KMS-11 (cell line): ENCODE results near the gene VPS54.

Experiments used
- H2AFZ ChIP-seq: fragments of 200-600 bp; sonication (generic); 2 replicates; pipeline ENCODE4 v1.6.1; 2016; ENCODE audit warnings: antibody characterized with exemption, mixed run types, low read depth
- H3K27ac ChIP-seq: fragments of 200-600 bp; sonication (generic); 2 replicates; pipeline ENCODE4 v1.6.1; 2016; ENCODE audit warnings: mild to moderate bottlenecking, mixed run types
- H3K27me3 ChIP-seq: fragments of 200-600 bp; sonication (generic); 2 replicates; pipeline ENCODE4 v1.6.1; 2017; ENCODE audit warnings: mild to moderate bottlenecking, low read depth, mixed run types, moderate library complexity; ENCODE audit not compliant: insufficient read depth
- H3K36me3 ChIP-seq: fragments of 200-600 bp; sonication (generic); 2 replicates; pipeline ENCODE4 v1.6.1; 2017; ENCODE audit warnings: mild to moderate bottlenecking, mixed run types; ENCODE audit not compliant: insufficient read depth
- H3K4me1 ChIP-seq: fragments of 200-600 bp; sonication (generic); 2 replicates; pipeline ENCODE4 v1.6.1; 2016; ENCODE audit warnings: mild to moderate bottlenecking, low read depth, mixed run types; ENCODE audit not compliant: poor library complexity, severe bottlenecking
- H3K4me2 ChIP-seq: fragments of 200-600 bp; sonication (generic); 2 replicates; pipeline ENCODE4 v1.7.0; 2016; ENCODE audit warnings: mild to moderate bottlenecking, mixed run types
- H3K4me3 ChIP-seq: fragments of 200-600 bp; sonication (generic); IDR thresholded peaks from 2 replicates; pipeline ENCODE4 v1.6.1; 2017; ENCODE audit warnings: low read depth, low read length, mixed read lengths; ENCODE audit not compliant: insufficient read depth
- H3K79me2 ChIP-seq: fragments of 200-600 bp; sonication (generic); 2 replicates; pipeline ENCODE4 v1.6.1; 2016; ENCODE audit warnings: low read depth, mixed run types; ENCODE audit not compliant: insufficient read depth
- H3K9ac ChIP-seq: fragments of 200-600 bp; sonication (generic); 2 replicates; pipeline ENCODE4 v1.6.1; 2016; ENCODE audit warnings: mild to moderate bottlenecking, mixed run types
- H4K20me1 ChIP-seq: fragments of 200-600 bp; sonication (generic); 2 replicates; pipeline ENCODE4 v1.6.1; 2016; ENCODE audit warnings: mild to moderate bottlenecking, mixed run types; ENCODE audit not compliant: insufficient read depth
- TF ChIP-seq, protein P1 (sequence below): fragments of 200-600 bp; sonication (generic); conservative IDR thresholded peaks from 2 replicates; pipeline ENCODE4 v1.6.1; 2017; ENCODE audit warnings: low read depth, mild to moderate bottlenecking, antibody characterized with exemption, low read length, moderate library complexity, mixed read lengths

VPS54 gene

DNA sequence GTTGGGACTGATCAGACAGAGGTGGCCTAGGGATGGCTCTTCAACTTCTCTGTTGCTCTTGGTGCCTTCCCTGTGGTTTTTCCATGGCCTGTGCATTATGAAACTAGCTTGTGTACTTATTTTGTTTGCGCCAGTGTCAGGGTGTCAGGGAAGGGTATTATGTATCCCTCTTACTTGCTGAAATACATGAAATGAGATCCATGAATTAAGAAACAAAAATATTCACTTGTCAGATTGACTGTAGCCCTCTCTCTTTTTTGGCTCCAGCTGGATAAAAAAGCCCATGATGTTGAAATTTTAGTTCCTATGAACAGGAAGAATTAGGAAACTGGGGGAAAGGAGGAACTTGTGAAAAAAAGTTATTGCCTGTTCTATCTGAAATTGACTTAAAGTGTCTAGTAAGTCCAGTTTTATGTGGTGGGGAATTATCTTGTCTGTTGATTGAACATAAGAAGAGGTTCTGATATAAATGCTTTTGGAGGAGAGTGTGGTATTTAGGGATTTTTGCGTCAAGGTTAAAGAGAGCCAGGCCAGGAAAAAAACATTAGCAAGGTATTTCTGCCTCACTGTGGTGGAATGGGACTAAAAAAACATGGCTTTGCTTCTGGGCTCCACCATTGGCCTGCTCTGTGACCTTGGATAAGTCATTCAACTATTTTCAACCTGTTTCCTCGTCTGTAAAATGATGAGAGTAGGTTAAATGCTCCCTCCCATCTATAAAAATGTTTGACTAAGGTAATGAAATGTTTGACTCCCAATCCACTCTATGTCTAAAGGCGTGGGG lies 165.5 kb downstream of the VPS54 start:
- H2AFZ ChIP-seq = no peak overlapping the region
- TF ChIP-seq, protein P1, sequence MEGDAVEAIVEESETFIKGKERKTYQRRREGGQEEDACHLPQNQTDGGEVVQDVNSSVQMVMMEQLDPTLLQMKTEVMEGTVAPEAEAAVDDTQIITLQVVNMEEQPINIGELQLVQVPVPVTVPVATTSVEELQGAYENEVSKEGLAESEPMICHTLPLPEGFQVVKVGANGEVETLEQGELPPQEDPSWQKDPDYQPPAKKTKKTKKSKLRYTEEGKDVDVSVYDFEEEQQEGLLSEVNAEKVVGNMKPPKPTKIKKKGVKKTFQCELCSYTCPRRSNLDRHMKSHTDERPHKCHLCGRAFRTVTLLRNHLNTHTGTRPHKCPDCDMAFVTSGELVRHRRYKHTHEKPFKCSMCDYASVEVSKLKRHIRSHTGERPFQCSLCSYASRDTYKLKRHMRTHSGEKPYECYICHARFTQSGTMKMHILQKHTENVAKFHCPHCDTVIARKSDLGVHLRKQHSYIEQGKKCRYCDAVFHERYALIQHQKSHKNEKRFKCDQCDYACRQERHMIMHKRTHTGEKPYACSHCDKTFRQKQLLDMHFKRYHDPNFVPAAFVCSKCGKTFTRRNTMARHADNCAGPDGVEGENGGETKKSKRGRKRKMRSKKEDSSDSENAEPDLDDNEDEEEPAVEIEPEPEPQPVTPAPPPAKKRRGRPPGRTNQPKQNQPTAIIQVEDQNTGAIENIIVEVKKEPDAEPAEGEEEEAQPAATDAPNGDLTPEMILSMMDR = no peak
- no peaks in the 10 kb centered on the region; the same call in 1 of the 2 replicates for H3K36me3 ChIP-seq
- H3K4me3 ChIP-seq = no peak overlapping the region
- H3K79me2 ChIP-seq = peaks cover 59% of the 10 kb centered on the region; the same call in 1 of the 2 replicates
- no peaks in the 10 kb centered on the region for H3K27me3 ChIP-seq
- no peak overlapping the region for H3K9ac ChIP-seq
- H4K20me1 ChIP-seq = no peaks in the 10 kb centered on the region
- H3K4me1 ChIP-seq = peaks cover 8% of the 10 kb centered on the region
- H3K27ac ChIP-seq = no peak overlapping the region
- no peak overlapping the region for H3K4me2 ChIP-seq

DNA sequence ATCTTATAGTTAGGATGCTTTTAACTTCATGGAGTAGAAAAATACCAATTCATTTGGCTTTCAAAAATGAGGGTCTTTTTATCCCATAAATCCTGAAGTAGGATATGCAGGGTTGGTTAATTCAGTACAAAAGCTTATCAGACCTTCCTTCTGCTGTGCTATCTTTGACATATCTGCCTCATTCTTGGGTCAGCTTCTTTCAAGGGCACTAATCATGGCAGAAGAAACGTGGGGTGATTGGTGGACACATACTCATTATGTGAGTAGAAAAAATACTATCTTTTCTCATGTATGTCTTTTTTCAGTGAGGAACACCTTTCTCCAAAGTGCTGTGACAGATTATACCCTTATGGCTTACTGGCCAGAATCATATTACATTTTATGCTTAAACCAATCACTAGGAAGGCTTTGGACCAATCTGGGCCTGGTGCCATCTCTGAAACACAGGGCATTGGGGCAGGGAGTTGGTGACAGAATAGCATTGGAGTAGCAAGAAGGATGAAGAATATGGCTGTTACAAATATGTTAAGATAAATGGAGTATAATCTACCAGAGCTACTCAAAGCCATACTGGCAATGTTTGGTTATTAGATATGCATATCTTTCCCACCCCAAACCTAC lies 167.4 kb downstream of the VPS54 start:
- H3K27me3 ChIP-seq = no peaks in the 10 kb centered on the region
- peaks cover 9% of the 10 kb centered on the region for H3K4me1 ChIP-seq
- TF ChIP-seq, protein P1 = no peak
- H3K27ac ChIP-seq = no peak overlapping the region
- H3K9ac ChIP-seq = no peak overlapping the region
- no peaks in the 10 kb centered on the region for H4K20me1 ChIP-seq
- no peak overlapping the region for H3K4me3 ChIP-seq
- H3K36me3 ChIP-seq = no peaks in the 10 kb centered on the region
- H3K4me2 ChIP-seq = no peak overlapping the region
- H2AFZ ChIP-seq = no peak overlapping the region
- H3K79me2 ChIP-seq = peaks cover 64% of the 10 kb centered on the region; the same call in 1 of the 2 replicates

DNA sequence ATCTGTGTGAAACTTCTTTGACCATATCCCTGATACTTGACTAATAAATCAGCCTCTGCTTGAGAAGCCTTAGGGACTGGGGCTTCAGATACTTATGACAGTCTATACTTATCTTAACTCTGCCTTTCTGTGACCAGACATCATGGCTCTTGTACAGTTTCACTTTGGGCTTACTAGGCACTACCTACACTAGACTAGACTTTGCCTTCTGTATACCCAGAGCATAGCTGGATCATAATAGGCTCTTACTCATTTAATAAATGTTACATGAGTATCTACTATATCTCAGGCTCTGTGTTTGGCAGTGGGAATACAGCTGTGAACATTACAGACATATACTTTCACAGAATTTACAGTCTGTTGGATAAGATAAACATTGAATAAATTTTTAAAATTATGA lies 168.6 kb downstream of the VPS54 start:
- TF ChIP-seq, protein P1 = no peak
- Histone ChIP-seq H4K20me1 (no peaks in the 10 kb centered on the region), H3K4me3 (no peak overlapping the region), H3K27ac (no peak overlapping the region), H3K79me2 (peaks cover 70% of the 10 kb centered on the region), H3K36me3 (no peaks in the 10 kb centered on the region), H3K4me2 (no peak overlapping the region), H3K9ac (no peak overlapping the region), H3K27me3 (no peaks in the 10 kb centered on the region), H2AFZ (no peak overlapping the region), H3K4me1 (peaks cover 9% of the 10 kb centered on the region)

DNA sequence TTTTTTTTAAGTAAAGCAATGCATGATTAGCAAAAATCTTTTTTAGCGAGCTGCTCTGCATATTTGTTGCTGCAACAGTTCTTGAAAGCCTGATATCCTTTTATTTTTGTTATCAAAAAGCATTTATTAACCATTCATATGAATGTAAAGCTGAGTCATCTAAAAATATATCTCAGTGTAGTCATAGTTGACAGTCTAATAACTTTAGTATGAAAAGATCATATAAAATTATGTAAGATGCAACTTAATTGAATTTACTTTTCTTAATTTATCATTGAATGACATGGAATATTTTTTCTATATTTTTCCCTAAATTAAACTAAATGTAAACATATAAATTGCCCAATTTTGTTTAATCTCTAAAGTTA lies 169.0 kb downstream of the VPS54 start:
- Histone ChIP-seq H3K36me3 (no peaks in the 10 kb centered on the region), H3K4me1 (peaks cover 9% of the 10 kb centered on the region), H3K4me3 (no peak overlapping the region), H3K79me2 (peaks cover 72% of the 10 kb centered on the region), H3K9ac (no peak overlapping the region), H2AFZ (no peak overlapping the region), H3K4me2 (no peak overlapping the region), H4K20me1 (no peaks in the 10 kb centered on the region), H3K27me3 (no peaks in the 10 kb centered on the region), H3K27ac (no peak overlapping the region)
- TF ChIP-seq, protein P1 = no peak
